ENCODE results near the gene BICDL2. TPM values are rescaled to one million over a fixed set of nuclear protein-coding genes. Genes with fewer than 3 reads are reported as not detected.

The BICDL2 gene
- total RNA-seq, 4 donors from 2014 or later = 0.19 to 0.42 TPM; not detected in 2

DNA sequence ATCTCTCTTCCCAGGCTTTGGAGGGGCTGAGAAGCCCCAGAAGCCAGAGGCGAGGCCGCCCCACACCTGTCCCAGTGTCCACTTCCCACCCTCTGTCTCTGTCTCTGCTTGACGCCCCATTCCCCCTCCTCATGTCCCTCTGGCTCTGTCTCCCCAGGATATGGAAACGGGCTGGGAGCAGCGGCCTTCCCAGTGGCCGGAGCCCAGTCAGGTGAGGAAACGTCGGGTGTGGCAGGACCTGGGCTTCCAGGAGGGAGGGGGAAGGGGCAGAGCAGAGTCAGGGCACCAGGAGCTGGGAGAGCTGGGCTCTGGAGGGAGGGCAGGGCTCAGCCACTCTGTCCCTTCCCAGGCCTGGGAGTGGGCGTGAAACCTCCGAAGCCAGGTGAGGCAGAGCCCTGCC is 45.9 kb downstream of the BICDL2 start:
- H3K27me3 ChIP-seq = peaks cover 0 to 49% (median 0%) of the 10 kb centered on the region in 4 donors
- H3K36me3 ChIP-seq = no peaks in the 10 kb centered on the region
- intact Hi-C loops (cut with DNase I) = no loop called here
- H3K4me3 ChIP-seq = no peak overlapping the region
- no peak for DNase-seq (ENCODE audit: extremely low spot score)
- no peaks in the 10 kb centered on the region for H3K9me3 ChIP-seq
- 82% methylated on average over 5 of the region's 10 CpGs for WGBS
- H3K4me1 ChIP-seq = peaks cover 0 to 4% (median 1%) of the 10 kb centered on the region in 4 donors
- no peak for TF ChIP-seq POLR2A (IDR thresholded peaks at IDR 0.05; ENCODE audit: low read depth)
- no peak for TF ChIP-seq EP300 (IDR thresholded peaks at IDR 0.05)
- TF ChIP-seq POLR2AphosphoS5 (IDR thresholded peaks at IDR 0.05) = no peak
- TF ChIP-seq, protein P1, sequence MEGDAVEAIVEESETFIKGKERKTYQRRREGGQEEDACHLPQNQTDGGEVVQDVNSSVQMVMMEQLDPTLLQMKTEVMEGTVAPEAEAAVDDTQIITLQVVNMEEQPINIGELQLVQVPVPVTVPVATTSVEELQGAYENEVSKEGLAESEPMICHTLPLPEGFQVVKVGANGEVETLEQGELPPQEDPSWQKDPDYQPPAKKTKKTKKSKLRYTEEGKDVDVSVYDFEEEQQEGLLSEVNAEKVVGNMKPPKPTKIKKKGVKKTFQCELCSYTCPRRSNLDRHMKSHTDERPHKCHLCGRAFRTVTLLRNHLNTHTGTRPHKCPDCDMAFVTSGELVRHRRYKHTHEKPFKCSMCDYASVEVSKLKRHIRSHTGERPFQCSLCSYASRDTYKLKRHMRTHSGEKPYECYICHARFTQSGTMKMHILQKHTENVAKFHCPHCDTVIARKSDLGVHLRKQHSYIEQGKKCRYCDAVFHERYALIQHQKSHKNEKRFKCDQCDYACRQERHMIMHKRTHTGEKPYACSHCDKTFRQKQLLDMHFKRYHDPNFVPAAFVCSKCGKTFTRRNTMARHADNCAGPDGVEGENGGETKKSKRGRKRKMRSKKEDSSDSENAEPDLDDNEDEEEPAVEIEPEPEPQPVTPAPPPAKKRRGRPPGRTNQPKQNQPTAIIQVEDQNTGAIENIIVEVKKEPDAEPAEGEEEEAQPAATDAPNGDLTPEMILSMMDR (IDR thresholded peaks at IDR 0.05) = no peak
- no peak overlapping the region for H3K27ac ChIP-seq (replicated peaks in 1 of 4)

DNA sequence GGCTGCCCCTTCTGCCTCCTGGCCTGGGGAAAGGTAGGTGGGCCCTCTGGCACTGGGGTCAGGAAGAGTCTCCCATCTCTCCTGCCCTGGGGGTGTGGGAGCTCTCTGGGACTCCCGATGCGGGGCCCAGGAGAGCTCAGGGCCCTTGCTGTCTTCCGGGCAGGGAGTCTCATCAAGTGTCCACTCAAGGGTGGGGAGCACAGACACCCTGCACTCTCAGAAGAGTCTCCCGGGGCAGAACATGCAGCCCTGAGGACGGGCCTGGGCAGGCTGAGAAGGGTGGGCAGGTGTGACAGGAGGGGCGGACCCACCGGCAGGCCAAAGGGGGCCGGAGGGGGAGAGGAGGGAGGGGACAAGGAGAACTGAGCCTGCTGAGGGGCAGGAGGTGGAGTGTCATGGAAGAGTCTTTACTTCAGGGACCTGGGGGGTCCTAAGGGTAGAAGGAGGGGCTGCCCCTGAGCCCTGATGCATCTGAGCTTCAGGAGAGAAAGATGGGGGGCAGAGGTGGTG is 48.1 kb downstream of the BICDL2 start:
- Histone ChIP-seq H3K4me3 (no peak overlapping the region), H3K27me3 (peaks cover 0 to 42% (median 0%) of the 10 kb centered on the region in 4 donors), H3K36me3 (no peaks in the 10 kb centered on the region), H3K9me3 (no peaks in the 10 kb centered on the region), H3K4me1 (peaks cover 5 to 18% (median 13%) of the 10 kb centered on the region in 4 donors), H3K27ac (replicated peaks in 1 of 4) (no peak overlapping the region)
- TF ChIP-seq POLR2AphosphoS5 (IDR thresholded peaks at IDR 0.05) (no peak), POLR2A (IDR thresholded peaks at IDR 0.05; ENCODE audit: low read depth) (no peak), EP300 (IDR thresholded peaks at IDR 0.05) (no peak)
- TF ChIP-seq, protein P1 (IDR thresholded peaks at IDR 0.05) = no peak
- DNase-seq (ENCODE audit: extremely low spot score) = no peak
- intact Hi-C loops (cut with DNase I) = no loop called here
- WGBS = 69% methylated on average over 5 of the region's 8 CpGs

DNA sequence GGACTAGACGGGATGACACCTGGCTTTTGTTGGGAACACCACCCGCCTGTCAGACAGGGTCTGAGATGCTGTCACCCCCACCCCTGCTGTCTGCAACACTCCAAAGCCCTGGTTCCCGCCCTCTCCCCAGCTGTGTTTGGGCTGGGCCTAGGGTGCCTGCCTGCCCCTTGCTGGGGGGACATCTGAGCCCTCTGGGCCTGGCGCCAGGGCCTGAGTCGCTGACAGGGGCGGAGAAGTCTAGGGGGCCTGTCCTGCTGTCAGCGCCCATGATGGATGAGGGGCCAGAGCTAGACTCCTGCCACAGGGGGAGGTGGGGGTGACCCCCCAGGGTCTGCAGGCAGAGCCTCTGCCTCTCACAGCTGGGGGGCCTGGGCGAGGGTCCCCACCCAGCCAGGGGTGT is 48.9 kb downstream of the BICDL2 start:
- Histone ChIP-seq H3K36me3 (no peaks in the 10 kb centered on the region), H3K4me1 (peaks cover 11 to 25% (median 16%) of the 10 kb centered on the region in 4 donors), H3K27ac (replicated peaks in 1 of 4) (no peak overlapping the region), H3K27me3 (peaks cover 0 to 42% (median 0%) of the 10 kb centered on the region in 4 donors), H3K9me3 (no peaks in the 10 kb centered on the region), H3K4me3 (no peak overlapping the region)
- TF ChIP-seq, protein P1 (IDR thresholded peaks at IDR 0.05) = no peak
- TF ChIP-seq EP300 (IDR thresholded peaks at IDR 0.05) (no peak), POLR2A (IDR thresholded peaks at IDR 0.05; ENCODE audit: low read depth) (no peak), POLR2AphosphoS5 (IDR thresholded peaks at IDR 0.05) (no peak)
- intact Hi-C loops (cut with DNase I) = no loop called here
- DNase-seq (ENCODE audit: extremely low spot score) = no peak
- WGBS = 65% methylated on average over 4 of the region's 8 CpGs

DNA sequence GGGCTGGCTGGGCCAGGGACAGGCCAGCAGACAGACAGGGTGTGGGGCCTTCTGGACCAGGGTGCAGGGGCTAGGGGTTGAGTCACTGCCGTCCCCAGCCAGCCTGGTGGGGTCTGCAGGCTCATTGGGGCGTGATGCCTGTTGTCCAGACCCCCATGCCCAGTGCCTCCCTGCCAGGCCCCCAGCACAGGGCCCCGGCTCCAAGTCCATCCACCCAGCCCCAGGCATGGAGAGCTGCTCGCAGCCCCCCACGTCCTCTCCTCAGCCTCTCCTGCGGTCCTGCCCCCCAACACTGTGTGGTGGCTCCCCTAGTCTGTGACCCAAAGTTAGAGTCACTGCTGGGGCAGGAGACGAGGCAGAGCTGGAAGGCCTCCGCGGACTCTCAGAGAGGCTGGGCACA is 49.5 kb downstream of the BICDL2 start:
- WGBS = 43% methylated on average over 3 of the region's 9 CpGs
- TF ChIP-seq, protein P1 (IDR thresholded peaks at IDR 0.05) = no peak
- TF ChIP-seq POLR2AphosphoS5 (IDR thresholded peaks at IDR 0.05) (no peak), EP300 (IDR thresholded peaks at IDR 0.05) (no peak), POLR2A (IDR thresholded peaks at IDR 0.05; ENCODE audit: low read depth) (no peak)
- Histone ChIP-seq H3K9me3 (no peaks in the 10 kb centered on the region), H3K4me3 (no peak overlapping the region), H3K27me3 (peaks cover 0 to 42% (median 0%) of the 10 kb centered on the region in 4 donors), H3K36me3 (no peaks in the 10 kb centered on the region), H3K4me1 (peaks cover 11 to 25% (median 16%) of the 10 kb centered on the region in 4 donors), H3K27ac (replicated peaks in 1 of 4) (no peak overlapping the region)
- DNase-seq (ENCODE audit: extremely low spot score) = no peak
- intact Hi-C loops (cut with DNase I) = no loop called here

Data from esophagus muscularis mucosa (tissue), 4 donors.